Duodenal mucosa (tissue), 2 donors: ENCODE results near the gene KATNB1.

Experiments used
- H3K27ac ChIP-seq: one replicate; pipeline ENCODE4 v1.7.0; 2013; ENCODE audit warnings: low read depth, low read length
- H3K27me3 ChIP-seq, 2 donors: one replicate each; pipeline ENCODE4 v1.7.0; 2013; ENCODE audit warnings: low read length in 2 of 2, control low read depth in 1 of 2; ENCODE audit not compliant: insufficient read depth in 2 of 2, control insufficient read depth in 1 of 2
- H3K36me3 ChIP-seq, 2 donors: one replicate each; pipeline ENCODE4 v1.7.0; 2013; ENCODE audit warnings: low read length in 2 of 2, control low read depth in 1 of 2; ENCODE audit not compliant: insufficient read depth in 2 of 2, control insufficient read depth in 1 of 2
- H3K4me1 ChIP-seq, 2 donors: one replicate each; pipeline ENCODE4 v1.7.0; 2013; ENCODE audit warnings: low read length in 2 of 2, control low read depth in 1 of 2; ENCODE audit not compliant: insufficient read depth in 2 of 2, control insufficient read depth in 1 of 2
- H3K4me3 ChIP-seq, 2 donors: one replicate each; pipeline ENCODE4 v1.7.0; 2013; ENCODE audit warnings: low read length in 2 of 2, low read depth in 1 of 2
- H3K9ac ChIP-seq, 2 donors: one replicate each; pipeline ENCODE4 v1.7.0; 2013; ENCODE audit warnings: low read length in 2 of 2, low read depth in 1 of 2
- H3K9me3 ChIP-seq, 2 donors: one replicate each; pipeline ENCODE4 v1.7.0; 2013; ENCODE audit warnings: low read length in 2 of 2, control low read depth in 1 of 2; ENCODE audit not compliant: control insufficient read depth in 1 of 2

KATNB1 gene

DNA sequence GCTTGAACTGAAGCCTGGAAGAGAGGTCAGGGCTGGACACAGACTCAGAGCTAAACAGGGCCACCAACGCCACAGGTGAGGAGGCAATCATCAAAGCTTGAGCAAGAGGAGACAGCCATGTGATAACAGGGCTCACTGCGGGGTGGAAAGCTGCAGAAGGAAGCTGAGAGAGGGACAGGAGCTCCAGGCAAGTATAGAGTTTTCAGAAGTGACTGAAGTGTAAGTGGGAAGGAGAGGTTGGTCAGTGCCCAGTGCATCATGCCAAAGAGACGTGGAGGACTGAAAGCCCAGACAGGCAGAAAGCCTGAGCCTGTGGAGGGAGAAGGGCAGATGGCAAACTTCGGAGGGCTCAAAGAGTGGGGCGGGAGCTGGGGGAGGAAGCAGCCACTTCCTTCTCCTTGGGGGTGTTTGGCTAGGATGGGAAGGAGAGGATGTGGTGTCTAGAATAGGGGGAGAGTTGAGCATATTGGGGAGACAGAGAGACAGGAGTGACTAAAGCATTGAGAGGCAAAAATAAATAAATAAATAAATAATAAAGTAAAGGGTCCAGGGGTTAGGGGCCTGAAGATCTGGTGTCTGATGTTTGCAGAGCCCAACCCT, 64.1 kb downstream of the KATNB1 start:
- Histone ChIP-seq H3K4me1 (peaks cover 62 to 63% of the 10 kb centered on the region in 2 donors), H3K27ac (no peak overlapping the region)

DNA sequence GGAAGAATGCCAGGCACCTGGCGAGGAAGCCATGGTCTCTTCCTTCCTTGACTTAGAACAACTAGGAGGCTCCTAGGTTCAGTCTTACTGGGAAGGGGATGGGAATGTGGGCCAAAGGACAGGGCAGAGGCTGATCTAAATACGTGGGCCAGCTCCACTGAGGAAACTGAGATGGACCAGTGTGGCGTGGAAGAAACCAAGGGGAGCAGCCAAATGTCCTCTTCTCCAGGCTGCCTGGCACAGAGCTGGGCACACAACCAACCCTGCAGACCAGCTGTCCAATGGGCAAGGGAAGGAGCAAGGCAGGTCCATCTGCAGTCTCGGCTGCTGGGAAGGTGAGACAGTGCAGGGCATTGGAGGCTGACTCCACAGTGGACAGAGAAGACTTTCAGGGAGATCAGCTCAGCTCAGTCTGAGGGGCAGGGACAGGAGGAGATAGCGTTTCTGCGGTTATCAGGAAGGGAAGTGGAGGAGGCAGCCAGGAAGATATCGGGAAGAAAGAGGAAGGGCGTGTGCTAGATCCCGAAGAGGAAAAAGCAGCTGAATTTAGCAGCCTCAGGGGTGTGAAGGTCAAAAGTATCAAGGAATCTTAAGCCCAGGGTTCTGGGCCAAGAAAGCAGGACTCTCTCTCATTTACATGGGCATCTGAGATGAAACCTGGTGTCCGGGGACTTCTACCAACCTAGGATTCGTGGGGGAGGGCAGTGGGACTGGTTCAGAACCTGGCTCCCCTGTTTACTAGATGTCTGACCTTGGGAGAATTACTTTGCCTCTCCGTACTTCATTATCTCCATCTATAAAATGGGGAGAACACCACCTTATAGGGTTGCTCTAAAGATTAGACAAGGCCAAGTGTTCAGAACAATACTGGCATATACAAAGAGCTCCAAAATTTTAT, 64.9 kb downstream of the KATNB1 start:
- Histone ChIP-seq H3K9me3 (no peaks in the 10 kb centered on the region), H3K4me3 (peak overlapping the region; percentile 50 to 68), H3K4me1 (peaks cover 62 to 63% of the 10 kb centered on the region in 2 donors), H3K27ac (peak overlapping the region; percentile 30), H3K36me3 (peaks cover 0 to 7% of the 10 kb centered on the region in 2 donors), H3K9ac (peak overlapping the region; percentile 10 to 56), H3K27me3 (no peaks in the 10 kb centered on the region)

More for the DNA sequence above, 64.1 kb downstream of the KATNB1 start:
- peak overlapping the region in 1 of 2 donors; percentile 50 for H3K4me3 ChIP-seq
- H3K36me3 ChIP-seq, result peaks cover 0 to 7% of the 10 kb centered on the region in 2 donors
- H3K9me3 ChIP-seq, result no peaks in the 10 kb centered on the region
- H3K9ac ChIP-seq, result no peak overlapping the region
- no peaks in the 10 kb centered on the region for H3K27me3 ChIP-seq

DNA sequence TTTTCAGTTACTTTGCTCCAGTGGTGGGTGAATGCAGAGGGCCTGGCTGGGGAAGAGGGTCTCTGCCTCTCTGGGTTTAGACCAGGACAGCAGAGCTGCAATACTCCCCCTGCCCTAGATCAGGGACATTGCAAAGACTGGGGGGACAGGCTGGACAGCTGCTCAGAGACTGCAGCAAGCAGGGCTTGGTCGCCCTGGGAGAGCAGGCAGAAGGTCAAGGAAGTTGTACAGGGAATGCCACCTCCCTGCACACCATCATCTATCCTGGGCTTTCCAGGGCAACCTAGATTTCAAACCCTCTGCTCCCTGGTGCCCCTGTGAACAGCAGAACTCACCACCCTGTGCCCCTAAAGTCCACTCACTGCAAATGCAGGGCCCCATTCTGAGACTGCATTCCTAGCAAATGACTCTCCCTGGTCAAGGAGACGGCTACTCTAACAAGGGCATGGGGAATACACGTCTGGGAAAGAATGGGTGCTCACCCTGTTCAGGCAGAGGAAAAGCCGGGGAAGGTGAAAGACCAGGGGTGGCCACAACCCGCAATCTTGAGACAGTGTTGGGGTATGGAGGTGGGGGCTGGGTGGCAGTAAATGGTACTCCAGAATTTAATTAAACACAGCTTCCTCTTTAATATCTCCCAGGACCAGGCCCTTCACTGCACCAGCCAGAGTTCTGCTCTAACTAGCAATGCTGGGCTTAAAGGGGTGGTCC, 65.7 kb downstream of the KATNB1 start:
- H3K4me1 ChIP-seq, result peaks cover 62 to 63% of the 10 kb centered on the region in 2 donors

DNA sequence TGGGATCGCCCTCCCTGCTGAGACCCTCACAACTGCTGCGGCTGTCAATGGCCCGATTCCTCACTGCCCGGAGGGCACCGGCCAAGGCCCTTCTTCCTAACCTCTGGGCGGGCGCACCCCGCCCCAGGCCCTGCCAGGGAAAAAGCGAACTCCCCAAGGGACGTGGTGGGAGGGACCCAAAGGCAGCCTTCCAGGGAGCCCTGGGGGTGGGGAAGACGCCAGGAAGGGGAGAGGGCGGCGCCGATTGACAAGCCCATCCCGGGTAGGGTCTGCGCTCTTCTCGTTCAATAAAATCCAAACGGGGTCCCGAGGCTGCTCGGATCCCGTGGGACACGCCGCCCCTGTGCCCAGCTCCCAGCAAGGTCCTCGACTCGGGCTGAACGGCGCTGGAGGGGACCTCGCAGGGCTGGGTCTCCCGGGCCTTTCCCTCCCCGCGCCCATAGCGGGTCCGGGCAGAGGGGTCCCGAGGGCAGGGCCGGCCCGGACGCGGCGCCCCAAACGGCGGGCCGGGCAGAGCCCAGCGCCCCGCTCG, 66.3 kb downstream of the KATNB1 start:
- Histone ChIP-seq H3K9me3 (no peaks in the 10 kb centered on the region), H3K9ac (peak overlapping the region; percentile 54 to 56), H3K27ac (peak overlapping the region; percentile 44), H3K4me3 (peak overlapping the region; percentile 50 to 68), H3K27me3 (no peaks in the 10 kb centered on the region), H3K36me3 (peaks cover 0 to 6% of the 10 kb centered on the region in 2 donors), H3K4me1 (peaks cover 60 to 61% of the 10 kb centered on the region in 2 donors)

More for the DNA sequence above, 65.7 kb downstream of the KATNB1 start:
- Histone ChIP-seq H3K9ac (peak overlapping the region; percentile 54 to 56), H3K36me3 (peaks cover 0 to 7% of the 10 kb centered on the region in 2 donors), H3K4me3 (peak overlapping the region; percentile 50 to 68), H3K27ac (no peak overlapping the region), H3K27me3 (no peaks in the 10 kb centered on the region), H3K9me3 (no peaks in the 10 kb centered on the region)

DNA sequence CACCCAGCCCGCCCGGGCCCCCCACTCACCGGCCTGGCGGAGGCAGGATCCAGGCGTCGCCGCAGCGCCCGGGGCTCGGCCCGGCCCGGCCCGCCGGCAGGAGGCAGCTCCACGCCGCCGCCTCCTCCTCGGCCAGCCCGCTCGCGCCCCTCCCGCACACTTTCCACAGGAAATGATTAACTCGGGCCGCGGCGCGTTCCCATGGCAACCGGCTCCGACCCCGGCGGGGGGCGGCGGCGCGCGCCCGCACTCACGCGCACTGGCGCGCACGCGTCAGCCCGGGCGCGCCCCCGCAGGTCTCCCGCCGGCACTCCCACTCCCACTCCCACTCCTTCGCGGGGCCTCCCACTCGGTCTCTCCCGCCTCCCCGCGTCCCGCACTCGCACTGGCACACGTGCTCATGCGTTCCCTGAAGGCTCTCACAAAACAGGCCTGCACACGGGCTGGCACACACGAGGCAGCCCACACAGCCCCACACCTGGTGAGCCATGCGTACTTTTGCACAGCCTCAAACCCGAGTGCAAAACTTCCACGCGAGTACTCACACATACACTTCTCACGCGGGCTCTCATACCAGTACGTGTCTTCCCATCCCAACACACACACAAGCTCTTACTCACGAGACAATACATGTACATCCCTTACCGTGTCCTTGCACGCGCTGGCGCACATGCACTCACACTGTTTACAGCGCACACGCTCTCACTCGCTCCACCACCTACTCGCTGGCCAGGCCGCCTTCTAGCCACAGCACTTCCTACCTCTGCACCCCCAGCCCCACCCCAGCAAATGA, 67.0 kb downstream of the KATNB1 start, which contains the start of gene KIFC3:
KIFC3 (minus strand) TSS at position 151 of the 793 bp plus-strand sequence. CDS start 4,248 bp downstream, outside the sequence.
- Histone ChIP-seq H3K4me1 (peaks cover 54 to 59% of the 10 kb centered on the region in 2 donors), H3K27ac (peak within 1 kb of the TSS; percentile 65), H3K9ac (peak within 1 kb of the TSS; percentile 56 to 58), H3K9me3 (no peaks in the 10 kb centered on the region), H3K36me3 (no peaks in the 10 kb centered on the region), H3K27me3 (no peaks in the 10 kb centered on the region), H3K4me3 (peak within 1 kb of the TSS; percentile 63 to 68)

DNA sequence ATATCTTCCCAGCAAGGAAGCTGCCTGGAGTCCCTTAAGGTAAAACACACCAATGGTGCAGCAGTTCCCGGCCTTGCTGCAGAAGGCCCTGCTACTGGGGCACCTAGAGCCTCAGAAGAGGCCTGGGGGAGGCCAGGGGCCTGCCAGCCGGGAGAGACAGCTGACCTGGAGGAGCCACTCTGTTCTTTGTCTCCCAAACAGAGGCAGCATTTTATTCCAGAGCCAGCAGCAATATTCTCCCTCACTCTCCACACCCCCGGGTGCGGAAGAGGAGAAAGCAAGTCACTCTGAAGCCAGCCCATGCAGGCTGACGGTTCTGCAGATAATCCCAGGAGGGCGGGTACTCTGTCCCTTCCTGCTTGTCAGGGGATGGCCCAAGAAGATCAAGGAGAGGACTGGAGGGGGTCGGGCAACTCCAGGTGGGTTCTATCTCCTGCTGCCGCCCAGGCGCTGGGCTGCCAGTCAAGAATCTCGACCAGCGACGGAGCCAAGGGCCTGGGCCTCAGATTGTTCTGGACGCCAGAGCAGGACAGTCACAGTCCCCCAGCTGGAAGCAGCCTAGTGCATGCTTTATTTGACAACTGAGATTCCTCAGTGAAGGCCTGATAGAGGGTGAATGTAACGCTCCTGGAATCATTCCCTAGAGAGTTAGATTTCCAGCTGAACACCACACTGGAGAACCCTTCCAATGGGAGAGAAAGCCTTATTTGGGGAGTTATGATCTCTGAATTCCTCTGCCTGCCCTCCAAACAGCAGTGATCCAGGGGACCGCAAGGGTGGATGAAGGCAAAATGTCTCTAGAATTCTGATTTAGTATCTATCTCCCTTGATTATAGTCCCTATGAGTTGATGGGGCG, 67.8 kb downstream of the KATNB1 start:
- Histone ChIP-seq H3K4me1 (peaks cover 53 to 62% of the 10 kb centered on the region in 2 donors), H3K27me3 (no peaks in the 10 kb centered on the region), H3K9ac (peak overlapping the region in 1 of 2 donors; percentile 58), H3K4me3 (no peak overlapping the region), H3K9me3 (no peaks in the 10 kb centered on the region), H3K27ac (no peak overlapping the region), H3K36me3 (no peaks in the 10 kb centered on the region)

DNA sequence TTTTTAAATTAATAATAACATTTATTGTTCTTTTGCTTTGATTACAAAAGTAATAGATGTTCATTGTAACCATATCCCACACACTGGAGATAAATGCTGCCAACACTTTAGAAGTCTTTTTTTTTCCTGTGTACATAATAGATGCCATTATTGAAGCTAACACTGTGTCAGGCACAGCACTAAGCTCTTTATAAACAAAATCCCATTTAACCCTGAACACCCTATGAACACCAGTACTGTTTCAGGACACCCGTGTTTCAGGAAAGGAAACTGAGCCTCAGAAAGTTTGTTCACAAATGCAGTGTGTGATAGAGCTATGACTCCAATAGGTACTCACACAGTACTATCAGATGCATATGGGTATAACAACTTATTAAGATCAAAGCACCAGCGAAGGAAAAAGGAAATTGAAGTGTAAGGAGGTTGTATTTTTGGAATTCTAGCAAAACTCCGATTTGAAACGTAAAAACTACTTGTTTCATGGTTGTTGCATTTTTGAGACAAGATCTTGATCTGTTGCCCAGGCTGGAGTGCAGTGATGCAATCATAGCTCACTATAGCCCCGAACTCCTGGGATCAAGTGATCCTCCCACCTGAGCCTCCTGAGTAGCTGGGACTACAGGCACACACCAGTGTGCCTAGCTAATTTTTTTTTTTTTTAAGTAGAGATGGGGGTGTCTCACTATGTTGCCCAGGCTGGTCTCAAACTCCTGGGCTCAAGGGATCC, 68.7 kb downstream of the KATNB1 start:
- Histone ChIP-seq H3K36me3 (no peaks in the 10 kb centered on the region), H3K4me3 (no peak overlapping the region), H3K27ac (no peak overlapping the region), H3K9ac (no peak overlapping the region), H3K9me3 (no peaks in the 10 kb centered on the region), H3K27me3 (no peaks in the 10 kb centered on the region), H3K4me1 (peaks cover 53 to 58% of the 10 kb centered on the region in 2 donors)

DNA sequence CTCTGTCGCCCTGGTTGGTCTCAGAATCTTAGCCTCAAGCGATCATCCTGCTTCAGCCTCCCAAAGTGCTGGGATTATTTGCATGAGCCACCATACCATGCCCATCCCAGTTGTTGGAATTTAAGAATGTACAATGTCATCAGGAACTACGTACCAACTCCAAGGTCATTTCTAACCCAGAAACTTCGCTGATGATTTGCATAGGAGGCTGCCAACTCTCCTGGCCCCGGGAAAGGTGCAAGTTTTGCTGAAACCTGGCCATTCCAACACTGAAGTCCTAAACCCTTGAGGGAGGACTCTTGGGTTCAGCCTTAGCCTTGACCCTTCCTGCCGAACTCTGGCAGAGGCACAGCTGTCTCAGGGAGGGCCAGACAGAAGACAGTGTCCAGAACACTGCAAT, 69.6 kb downstream of the KATNB1 start:
- Histone ChIP-seq H3K9ac (no peak overlapping the region), H3K9me3 (no peaks in the 10 kb centered on the region), H3K4me1 (peaks cover 53 to 57% of the 10 kb centered on the region in 2 donors), H3K27ac (peak overlapping the region; percentile 36), H3K4me3 (no peak overlapping the region), H3K27me3 (no peaks in the 10 kb centered on the region), H3K36me3 (no peaks in the 10 kb centered on the region)
